ENCODE measurements around the gene IGFBP5. TPM values are rescaled to one million over a fixed set of nuclear protein-coding genes. Genes with fewer than 3 reads are reported as not detected.

IGFBP5 gene
- total and polyA plus RNA-seq, 2 donors (not counting 1 experiment from before 2014, with no cell fraction given), result not detected

DNA sequence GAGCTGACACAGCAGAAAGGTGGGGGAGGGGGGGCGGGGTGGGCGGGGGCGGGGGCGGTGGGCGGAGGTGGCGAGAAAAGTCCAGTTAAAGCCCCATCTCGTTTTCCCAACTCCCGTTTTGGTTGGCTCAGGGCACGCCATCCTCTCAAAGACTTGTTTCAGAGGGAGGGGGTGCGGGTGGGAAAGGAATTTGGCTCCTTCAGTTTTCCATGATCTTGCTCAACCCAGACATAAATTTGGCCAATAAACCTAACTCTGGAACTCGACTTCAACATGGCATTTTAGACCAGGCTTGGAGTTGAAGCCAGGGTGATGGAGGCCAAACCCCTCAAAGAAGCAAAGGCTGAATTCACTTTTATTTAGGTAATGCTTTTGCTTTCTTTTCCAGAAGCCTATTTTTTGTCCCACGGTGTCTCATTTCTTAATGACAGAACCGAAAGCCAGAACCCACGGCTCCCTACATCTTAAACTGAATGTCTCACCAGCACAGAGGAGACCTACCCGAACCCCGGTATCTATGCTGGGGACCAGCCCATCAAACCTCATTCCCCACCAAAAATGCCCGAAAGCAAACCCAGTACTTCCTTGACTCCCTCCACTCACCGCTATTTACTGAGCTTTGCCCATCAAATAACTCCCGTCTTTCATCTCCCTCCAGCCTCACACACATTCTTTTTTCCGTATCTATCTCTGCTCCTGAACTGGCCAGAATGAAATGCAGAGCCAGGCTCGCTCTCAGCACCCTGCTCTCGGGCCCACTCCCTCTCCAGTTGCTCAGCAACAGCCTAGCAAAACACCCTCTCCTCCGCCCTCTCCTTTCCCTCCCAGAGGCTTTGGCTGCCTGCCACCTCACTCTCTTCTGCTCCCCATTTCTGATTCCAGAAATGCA is 4.3 kb downstream of the IGFBP5 start:
- Mint-ChIP-seq H3K27ac (no peak overlapping the region), H3K4me3 (peak overlapping the region; percentile 2), H3K9me3 (ENCODE audit: insufficient read depth) (no peaks in the 10 kb centered on the region), H3K4me1 (peaks cover 24% of the 10 kb centered on the region), H3K27me3 (peaks cover 62% of the 10 kb centered on the region)
- CTCF ChIA-PET, result interaction anchor here (0.8 kb wide), 1 partner anchor 12 kb away, joined by 3 read pairs; no protein-coding TSS in a partner anchor
- no peak for ATAC-seq (ENCODE audit: low read depth)
- no peak overlapping the region for H3K9ac ChIP-seq (ENCODE audit: low read length)
- WGBS (ENCODE audit: insufficient coverage), result 8% methylated on average over 12 of the region's 23 CpGs
- no peaks in the 10 kb centered on the region for H4K20me1 ChIP-seq (ENCODE audit: control insufficient read depth, insufficient read depth, low read length, poor library complexity, severe bottlenecking)
- H3K36me3 ChIP-seq (replicated peaks in 1 of 2; ENCODE audit: control extremely low read depth in 1 of 2, control insufficient read depth in 1 of 2, extremely low read depth in 1 of 2, insufficient read depth in 2 of 2, low read length in 1 of 2), result no peaks in the 10 kb centered on the region
- no peak overlapping the region for H3K27ac ChIP-seq (ENCODE audit: low read length in 2 of 2)
- peaks cover 0 to 77% (median 36%) of the 10 kb centered on the region in 4 experiments for H3K27me3 ChIP-seq (replicated peaks in 1 of 4; ENCODE audit: control extremely low read depth in 1 of 4, control insufficient read depth in 3 of 4, insufficient read depth in 4 of 4, low read length in 3 of 4)
- no peaks in the 10 kb centered on the region for H3K79me2 ChIP-seq (ENCODE audit: control insufficient read depth, insufficient read depth, low read length)
- no peak for TF ChIP-seq EZH2 (IDR thresholded peaks at IDR 0.05; ENCODE audit: borderline replicate concordance, insufficient read depth, low read depth, low read length, poor library complexity, severe bottlenecking)
- TF ChIP-seq, protein P1, sequence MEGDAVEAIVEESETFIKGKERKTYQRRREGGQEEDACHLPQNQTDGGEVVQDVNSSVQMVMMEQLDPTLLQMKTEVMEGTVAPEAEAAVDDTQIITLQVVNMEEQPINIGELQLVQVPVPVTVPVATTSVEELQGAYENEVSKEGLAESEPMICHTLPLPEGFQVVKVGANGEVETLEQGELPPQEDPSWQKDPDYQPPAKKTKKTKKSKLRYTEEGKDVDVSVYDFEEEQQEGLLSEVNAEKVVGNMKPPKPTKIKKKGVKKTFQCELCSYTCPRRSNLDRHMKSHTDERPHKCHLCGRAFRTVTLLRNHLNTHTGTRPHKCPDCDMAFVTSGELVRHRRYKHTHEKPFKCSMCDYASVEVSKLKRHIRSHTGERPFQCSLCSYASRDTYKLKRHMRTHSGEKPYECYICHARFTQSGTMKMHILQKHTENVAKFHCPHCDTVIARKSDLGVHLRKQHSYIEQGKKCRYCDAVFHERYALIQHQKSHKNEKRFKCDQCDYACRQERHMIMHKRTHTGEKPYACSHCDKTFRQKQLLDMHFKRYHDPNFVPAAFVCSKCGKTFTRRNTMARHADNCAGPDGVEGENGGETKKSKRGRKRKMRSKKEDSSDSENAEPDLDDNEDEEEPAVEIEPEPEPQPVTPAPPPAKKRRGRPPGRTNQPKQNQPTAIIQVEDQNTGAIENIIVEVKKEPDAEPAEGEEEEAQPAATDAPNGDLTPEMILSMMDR (IDR thresholded peaks at IDR 0.05), result no peak
- peaks cover 0 to 7% (median 0%) of the 10 kb centered on the region in 3 donors for H3K9me3 ChIP-seq (ENCODE audit: control extremely low read depth in 1 of 3, control insufficient read depth in 2 of 3, insufficient read depth in 1 of 3, low read length in 2 of 3)
- H3K4me3 ChIP-seq (ENCODE audit: control extremely low read depth in 1 of 5, extremely low read depth in 1 of 5, insufficient read depth in 1 of 5, low read depth in 2 of 5, low read length in 4 of 5), result no peak overlapping the region
- H3K4me1 ChIP-seq (ENCODE audit: control insufficient read depth in 2 of 2, insufficient read depth in 2 of 2, low read length in 2 of 2), result peaks cover 25 to 30% of the 10 kb centered on the region in 2 donors
- no peak for DNase-seq
- no peak overlapping the region for H3K4me2 ChIP-seq (replicated peaks; ENCODE audit: low read depth, low read length, poor library complexity, severe bottlenecking)
- H2AFZ ChIP-seq (ENCODE audit: insufficient read depth, low read depth, low read length, poor library complexity, severe bottlenecking), result no peak overlapping the region
- intact Hi-C loops (cut with micrococcal nuclease), result no loop called here
- POLR2A ChIA-PET, result no interaction called here

DNA sequence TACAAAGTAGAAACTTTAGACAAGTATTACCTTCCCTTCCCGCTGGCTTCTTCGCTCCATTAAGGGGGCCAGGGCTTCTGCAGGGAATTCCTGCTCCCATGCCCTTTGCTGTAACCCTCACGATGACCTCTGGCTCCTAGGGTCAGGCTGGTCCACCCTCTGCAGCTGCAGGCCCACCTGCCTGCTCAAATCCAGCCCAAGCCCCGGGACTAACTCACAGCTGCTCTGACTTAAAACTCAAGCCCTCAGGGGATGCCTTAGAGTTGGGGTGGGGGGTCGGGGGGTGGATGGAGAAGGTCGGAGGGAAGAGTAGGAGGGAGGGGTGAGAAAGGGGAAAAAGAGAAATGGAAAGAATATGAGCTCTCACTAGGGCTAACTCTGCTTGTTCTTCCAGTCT is 4.9 kb downstream of the IGFBP5 start:
- Histone ChIP-seq H4K20me1 (ENCODE audit: control insufficient read depth, insufficient read depth, low read length, poor library complexity, severe bottlenecking) (no peaks in the 10 kb centered on the region), H3K4me3 (ENCODE audit: control extremely low read depth in 1 of 5, extremely low read depth in 1 of 5, insufficient read depth in 1 of 5, low read depth in 2 of 5, low read length in 4 of 5) (no peak overlapping the region), H3K9me3 (ENCODE audit: control extremely low read depth in 1 of 3, control insufficient read depth in 2 of 3, insufficient read depth in 1 of 3, low read length in 2 of 3) (peaks cover 0 to 7% (median 0%) of the 10 kb centered on the region in 3 donors), H3K4me2 (replicated peaks; ENCODE audit: low read depth, low read length, poor library complexity, severe bottlenecking) (no peak overlapping the region), H3K9ac (ENCODE audit: low read length) (no peak overlapping the region), H3K79me2 (ENCODE audit: control insufficient read depth, insufficient read depth, low read length) (no peaks in the 10 kb centered on the region), H3K27me3 (replicated peaks in 1 of 4; ENCODE audit: control extremely low read depth in 1 of 4, control insufficient read depth in 3 of 4, insufficient read depth in 4 of 4, low read length in 3 of 4) (peaks cover 0 to 73% (median 35%) of the 10 kb centered on the region in 4 experiments), H2AFZ (ENCODE audit: insufficient read depth, low read depth, low read length, poor library complexity, severe bottlenecking) (no peak overlapping the region), H3K36me3 (replicated peaks in 1 of 2; ENCODE audit: control extremely low read depth in 1 of 2, control insufficient read depth in 1 of 2, extremely low read depth in 1 of 2, insufficient read depth in 2 of 2, low read length in 1 of 2) (no peaks in the 10 kb centered on the region), H3K27ac (ENCODE audit: low read length in 2 of 2) (no peak overlapping the region), H3K4me1 (ENCODE audit: control insufficient read depth in 2 of 2, insufficient read depth in 2 of 2, low read length in 2 of 2) (peaks cover 25 to 30% of the 10 kb centered on the region in 2 donors)
- ChIA-PET POLR2A (no interaction called here), CTCF (interaction anchor here (0.8 kb wide), 1 partner anchor 11 kb away, joined by 3 read pairs; no protein-coding TSS in a partner anchor)
- TF ChIP-seq EZH2 (IDR thresholded peaks at IDR 0.05; ENCODE audit: borderline replicate concordance, insufficient read depth, low read depth, low read length, poor library complexity, severe bottlenecking), result no peak
- TF ChIP-seq, protein P1 (IDR thresholded peaks at IDR 0.05), result no peak
- 61% methylated on average over 3 of the region's 6 CpGs for WGBS (ENCODE audit: insufficient coverage)
- Mint-ChIP-seq H3K27ac (no peak overlapping the region), H3K27me3 (peaks cover 62% of the 10 kb centered on the region), H3K4me3 (no peak overlapping the region), H3K4me1 (peaks cover 24% of the 10 kb centered on the region), H3K9me3 (ENCODE audit: insufficient read depth) (no peaks in the 10 kb centered on the region)
- intact Hi-C loops (cut with micrococcal nuclease), result no loop called here
- ATAC-seq (ENCODE audit: low read depth) (no peak), DNase-seq (no peak)

Data from B cell (primary cell).